B cell (primary cell): ENCODE measurements around the gene ARHGAP32.

Source experiments
- EZH2 ChIP-seq: IDR thresholded peaks from 2 replicates; pipeline ENCODE4 v1.6.1; 2012; ENCODE audit warnings: borderline replicate concordance, low read depth, mild to moderate bottlenecking, moderate library complexity, low read length; ENCODE audit not compliant: insufficient read depth, poor library complexity, severe bottlenecking
- TF ChIP-seq, protein P1 (sequence below): fragments of 200-600 bp; IDR thresholded peaks from one replicate; pipeline ENCODE4 v1.8.0; 2022; ENCODE audit warnings: antibody characterized with exemption, mild to moderate bottlenecking

DNA sequence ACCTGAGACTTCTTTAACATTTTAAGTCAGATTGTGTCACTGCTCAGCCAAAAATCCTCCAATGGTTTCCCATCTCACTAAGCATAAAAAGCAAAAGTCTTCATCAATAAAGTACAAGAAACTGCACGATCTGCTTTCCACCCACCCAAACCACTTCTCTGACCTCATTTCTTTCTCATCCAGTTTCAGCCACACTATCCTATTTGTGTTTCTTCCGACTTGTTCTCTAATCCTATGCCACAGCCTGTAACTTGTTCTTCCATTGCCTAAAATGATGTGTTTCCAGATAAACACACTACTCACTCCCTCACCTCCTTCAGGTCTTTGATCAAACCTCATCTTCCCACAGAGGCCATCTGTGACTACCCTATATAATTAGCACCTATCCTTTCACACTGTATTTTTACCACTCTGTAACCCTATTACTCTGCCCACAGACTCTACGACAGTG, 28.4 kb downstream of the ARHGAP32 start:
- TF ChIP-seq, protein P1, sequence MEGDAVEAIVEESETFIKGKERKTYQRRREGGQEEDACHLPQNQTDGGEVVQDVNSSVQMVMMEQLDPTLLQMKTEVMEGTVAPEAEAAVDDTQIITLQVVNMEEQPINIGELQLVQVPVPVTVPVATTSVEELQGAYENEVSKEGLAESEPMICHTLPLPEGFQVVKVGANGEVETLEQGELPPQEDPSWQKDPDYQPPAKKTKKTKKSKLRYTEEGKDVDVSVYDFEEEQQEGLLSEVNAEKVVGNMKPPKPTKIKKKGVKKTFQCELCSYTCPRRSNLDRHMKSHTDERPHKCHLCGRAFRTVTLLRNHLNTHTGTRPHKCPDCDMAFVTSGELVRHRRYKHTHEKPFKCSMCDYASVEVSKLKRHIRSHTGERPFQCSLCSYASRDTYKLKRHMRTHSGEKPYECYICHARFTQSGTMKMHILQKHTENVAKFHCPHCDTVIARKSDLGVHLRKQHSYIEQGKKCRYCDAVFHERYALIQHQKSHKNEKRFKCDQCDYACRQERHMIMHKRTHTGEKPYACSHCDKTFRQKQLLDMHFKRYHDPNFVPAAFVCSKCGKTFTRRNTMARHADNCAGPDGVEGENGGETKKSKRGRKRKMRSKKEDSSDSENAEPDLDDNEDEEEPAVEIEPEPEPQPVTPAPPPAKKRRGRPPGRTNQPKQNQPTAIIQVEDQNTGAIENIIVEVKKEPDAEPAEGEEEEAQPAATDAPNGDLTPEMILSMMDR = no peak
- no peak for TF ChIP-seq EZH2
